NCI-H82 treated with DMSO at 0.1 percent for 48 hours (cell line): Measurements from ENCODE around the gene PYGB.
"Not testable (repeated sequence)": the region's sequence is repeated elsewhere in the genome, so short reads cannot be mapped to it uniquely, and the experiment has no call there.

Source experiments
- DNase-seq: peaks from one replicate; lab custom pipeline; 2025; ENCODE audit not compliant: unreplicated experiment; lab: John Stamatoyannopoulos, UW

Gene PYGB

GRCh38 chr20:25229486-25230165 is 18.3 kb upstream of the PYGB start:
- no peak for DNase-seq

DNA sequence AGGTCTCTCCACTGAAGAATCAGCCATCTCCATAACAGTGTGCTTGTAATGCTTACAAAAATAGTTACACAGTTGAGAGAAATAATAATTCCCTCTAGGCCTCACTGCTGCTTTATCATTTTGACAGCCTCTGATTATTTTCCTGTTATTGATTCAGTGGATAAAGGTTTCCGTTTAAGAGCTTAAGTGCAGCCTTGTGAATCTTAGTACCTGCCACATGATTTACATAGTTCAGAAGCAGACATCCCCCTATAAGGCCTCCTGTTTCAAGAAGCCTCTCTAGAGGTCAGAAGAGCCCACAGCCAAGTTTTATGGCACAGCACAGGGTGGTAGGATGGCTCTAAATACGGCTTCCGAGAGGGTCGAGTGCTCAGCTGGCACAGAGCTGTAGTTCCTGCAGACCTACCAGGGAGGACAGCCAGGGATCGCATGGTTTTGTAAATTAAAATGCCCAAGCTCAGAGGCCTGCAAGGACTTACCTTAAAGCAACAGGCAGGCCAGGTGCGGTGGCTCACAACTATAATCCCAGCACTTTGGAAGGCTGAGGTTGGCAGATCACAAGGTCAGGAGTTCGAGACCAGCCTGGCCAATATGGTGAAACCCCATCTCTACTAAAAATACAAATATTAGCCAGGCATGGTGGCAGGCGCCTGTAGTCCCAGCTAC is 17.6 kb upstream of the PYGB start:
- DNase-seq: no peak

- no peak for DNase-seq
These were observed 14.7 kb upstream of the PYGB start for GRCh38 chr20:25233016-25233772.

DNA sequence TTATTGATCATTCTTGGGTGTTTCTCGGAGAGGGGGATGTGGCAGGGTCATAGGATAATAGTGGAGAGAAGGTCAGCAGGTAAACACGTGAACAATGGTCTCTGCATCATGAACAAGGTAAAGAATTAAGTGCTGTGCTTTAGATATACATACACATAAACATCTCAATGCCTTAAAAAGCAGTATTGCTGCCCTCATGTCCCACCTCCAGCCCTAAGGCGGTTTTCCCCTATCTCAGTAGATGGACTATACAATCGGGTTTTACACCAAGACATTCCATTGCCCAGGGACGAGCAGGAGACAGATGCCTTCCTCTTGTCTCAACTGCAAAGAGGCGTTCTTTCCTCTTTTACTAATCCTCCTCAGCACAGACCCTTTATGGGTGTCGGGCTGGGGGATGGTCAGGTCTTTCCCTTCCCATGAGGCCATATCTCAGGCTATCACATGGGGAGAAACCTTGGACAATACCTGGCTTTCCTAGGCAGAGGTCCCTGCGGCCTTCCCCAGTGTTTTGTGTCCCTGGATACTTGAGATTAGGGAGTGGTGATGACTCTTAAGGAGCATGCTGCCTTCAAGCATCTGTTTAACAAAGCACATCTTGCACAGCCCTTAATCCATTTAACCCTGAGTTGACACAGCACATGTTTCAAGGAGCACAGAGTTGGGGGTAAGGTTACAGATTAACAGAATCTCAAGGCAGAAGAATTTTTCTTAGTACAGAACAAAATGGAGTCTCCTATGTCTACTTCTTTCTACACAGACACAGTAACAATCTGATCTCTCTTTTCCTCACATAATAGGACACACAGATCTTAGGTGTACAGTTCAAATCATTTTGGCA is 13.7 kb upstream of the PYGB start:
- DNase-seq: peak; percentile 76

- no peak for DNase-seq
These were observed 11.2 kb upstream of the PYGB start for GRCh38 chr20:25236450-25237304.

GRCh38 chr20:25237610-25238318 is 10.1 kb upstream of the PYGB start:
- no peak for DNase-seq

GRCh38 chr20:25238319-25239037 is 9.4 kb upstream of the PYGB start:
- DNase-seq: peak; percentile 26

- DNase-seq: peak; percentile 26
These were observed 8.2 kb upstream of the PYGB start for GRCh38 chr20:25239387-25240370.

- not testable (repeated sequence) for DNase-seq
These were observed 6.8 kb upstream of the PYGB start for GRCh38 chr20:25240851-25241658.

DNA sequence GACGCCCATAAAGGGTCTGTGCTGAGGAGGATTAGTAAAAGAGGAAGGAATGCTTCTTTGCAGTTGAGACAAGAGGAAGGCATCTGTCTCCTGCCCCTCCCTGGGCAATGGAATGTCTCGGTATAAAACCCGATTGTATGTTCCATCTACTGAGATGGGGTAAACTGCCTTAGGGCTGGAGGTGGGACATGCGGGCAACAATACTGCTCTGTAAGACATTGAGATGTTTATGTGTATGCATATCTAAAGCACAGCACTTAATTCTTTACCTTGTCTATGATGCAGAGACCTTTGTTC is 6.3 kb upstream of the PYGB start:
- not testable (repeated sequence) for DNase-seq

DNA sequence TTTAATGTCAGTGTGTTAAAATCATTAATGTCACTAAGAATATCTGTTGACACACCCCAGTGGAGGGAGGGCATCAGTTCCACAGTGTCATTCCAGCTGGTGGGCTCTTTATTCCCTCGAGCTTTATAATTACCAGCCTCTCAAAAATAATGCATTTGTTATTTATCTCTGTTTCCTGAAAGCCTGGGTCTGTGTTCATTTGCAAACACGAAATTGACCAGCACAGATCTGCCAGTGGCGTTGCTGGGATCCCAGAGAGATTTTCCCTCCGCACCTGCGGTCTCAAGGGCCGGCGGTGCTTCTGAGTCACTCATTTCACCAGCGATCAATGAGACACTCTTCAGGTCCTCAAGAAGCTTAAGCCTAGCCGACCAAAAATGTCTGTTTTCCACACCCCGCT is 5.7 kb upstream of the PYGB start:
- DNase-seq: no peak

- no peak for DNase-seq
These were observed 4.4 kb upstream of the PYGB start for GRCh38 chr20:25243416-25243979.

DNA sequence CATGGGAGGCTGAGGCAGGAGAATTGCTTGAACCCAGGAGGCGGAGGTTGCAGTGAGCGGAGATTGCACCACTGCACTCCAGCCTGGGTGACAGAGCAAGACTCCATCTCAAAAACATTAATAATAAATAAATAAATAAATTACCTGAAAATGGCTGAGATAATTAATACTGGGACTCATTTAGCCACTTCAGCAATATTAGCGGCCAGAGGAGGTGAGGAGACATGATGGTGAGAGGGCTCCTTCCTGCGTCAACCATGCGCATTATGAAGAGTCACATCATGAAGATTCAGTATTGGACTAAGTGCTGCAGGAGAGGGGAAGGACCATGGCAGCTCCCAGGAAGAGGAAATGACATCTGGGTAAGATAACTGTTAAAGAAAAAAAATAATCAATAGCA is 2.9 kb upstream of the PYGB start:
- no peak for DNase-seq

- DNase-seq: peak; percentile 47
These were observed 2.4 kb upstream of the PYGB start for GRCh38 chr20:25245461-25245860.

- peak; percentile 33 for DNase-seq
These were observed 1.5 kb upstream of the PYGB start for GRCh38 chr20:25246182-25246999.

GRCh38 chr20:25247000-25247517 is 826 bp upstream of the PYGB start:
- DNase-seq: peak; percentile 70
